AG04450 (cell line): ENCODE data around the gene ZNF433. TPM values are rescaled to one million over a fixed set of nuclear protein-coding genes. Genes with fewer than 3 reads are reported as not detected.

ENCODE experiments used
- CTCF ChIA-PET: fragments of 300-600, 350-600 bp; formaldehyde crosslinking; extraction: SDS; loops from one replicate; lab custom pipeline; 2022; ENCODE audit warnings: antibody characterized with exemption, inconsistent platforms; lab: Charles Lee
- POLR2A ChIA-PET: fragments of 350-600 bp; formaldehyde crosslinking; extraction: SDS; loops from one replicate; lab custom pipeline; 2021; ENCODE audit warnings: antibody characterized with exemption, inconsistent platforms; lab: Yijun Ruan, JAX
- DNase-seq: peaks from one replicate; pipeline ENCODE4 v3.0.0-alpha.2; 2011; ENCODE audit warnings: low read depth, low spot score
- H3K27ac ChIP-seq: one replicate; pipeline ENCODE4 v1.5.1; 2012; ENCODE audit warnings: low read depth, low read length, control low read depth
- H3K27me3 ChIP-seq: one replicate; pipeline ENCODE4 v1.6.0; 2012; ENCODE audit warnings: low read length; ENCODE audit not compliant: control insufficient read depth, insufficient read depth
- H3K4me3 ChIP-seq: 2 replicates; pipeline ENCODE4 v1.5.1; 2011; ENCODE audit warnings: mild to moderate bottlenecking, low read depth, low read length, control low read depth
- H3K9me3 ChIP-seq: 2 replicates; pipeline ENCODE4 v1.5.1; 2012; ENCODE audit warnings: low read length; ENCODE audit not compliant: control insufficient read depth, insufficient read depth
- polyA plus RNA-seq: library from polyadenylated mRNA; depleted of rRNA; stranded (reverse); fragments of >200 nt; gene quantifications from 2 replicates; pipeline ENCODE4 v1.2.3, GENCODE V29; 2011
- TF ChIP-seq, protein P1 (sequence below): IDR thresholded peaks from 2 replicates; pipeline ENCODE4 v1.5.1; 2011; ENCODE audit warnings: low read depth, low read length, control low read depth, inconsistent platforms

ZNF433 gene
- polyA plus RNA-seq, 1 experiment, result 5.6 TPM

- TF ChIP-seq, protein P1, sequence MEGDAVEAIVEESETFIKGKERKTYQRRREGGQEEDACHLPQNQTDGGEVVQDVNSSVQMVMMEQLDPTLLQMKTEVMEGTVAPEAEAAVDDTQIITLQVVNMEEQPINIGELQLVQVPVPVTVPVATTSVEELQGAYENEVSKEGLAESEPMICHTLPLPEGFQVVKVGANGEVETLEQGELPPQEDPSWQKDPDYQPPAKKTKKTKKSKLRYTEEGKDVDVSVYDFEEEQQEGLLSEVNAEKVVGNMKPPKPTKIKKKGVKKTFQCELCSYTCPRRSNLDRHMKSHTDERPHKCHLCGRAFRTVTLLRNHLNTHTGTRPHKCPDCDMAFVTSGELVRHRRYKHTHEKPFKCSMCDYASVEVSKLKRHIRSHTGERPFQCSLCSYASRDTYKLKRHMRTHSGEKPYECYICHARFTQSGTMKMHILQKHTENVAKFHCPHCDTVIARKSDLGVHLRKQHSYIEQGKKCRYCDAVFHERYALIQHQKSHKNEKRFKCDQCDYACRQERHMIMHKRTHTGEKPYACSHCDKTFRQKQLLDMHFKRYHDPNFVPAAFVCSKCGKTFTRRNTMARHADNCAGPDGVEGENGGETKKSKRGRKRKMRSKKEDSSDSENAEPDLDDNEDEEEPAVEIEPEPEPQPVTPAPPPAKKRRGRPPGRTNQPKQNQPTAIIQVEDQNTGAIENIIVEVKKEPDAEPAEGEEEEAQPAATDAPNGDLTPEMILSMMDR, result no peak
- CTCF ChIA-PET, result interaction anchor here (0.6 to 6.0 kb wide), 15 partner anchors 8 to 805 kb away, joined by 3 to 68 read pairs (median 4); partner anchors contain the start of genes ZNF491, ZNF700 and ZNF763
- POLR2A ChIA-PET, result interaction anchor here (0.7 to 1.9 kb wide), 4 partner anchors 25 to 192 kb away, joined by 3 to 11 read pairs (median 5); partner anchors contain the start of genes ZNF433 and ZNF700
These were observed 46.4 kb downstream of the ZNF433 start for GRCh38 chr19:11989112-11989456.

GRCh38 chr19:11987405-11988281 lies 47.8 kb downstream of the ZNF433 start:
- ChIA-PET POLR2A (interaction anchor here (0.5 to 1.9 kb wide), 7 partner anchors 23 to 514 kb away, joined by 3 to 11 read pairs (median 4); partner anchors contain the start of genes ZNF433, ZNF700 and ZNF763), CTCF (interaction anchor here (0.5 to 6.0 kb wide), 16 partner anchors 10 to 292 kb away, joined by 3 to 68 read pairs (median 4); partner anchors contain the start of genes ZNF20, ZNF491, ZNF700 and ZNF763)
- H3K4me3 ChIP-seq, result peak overlapping the region; percentile 85
- H3K27me3 ChIP-seq, result no peaks in the 10 kb centered on the region
- TF ChIP-seq, protein P1, result no peak
- DNase-seq, result peak; percentile 78
- H3K9me3 ChIP-seq, result peaks cover 26% of the 10 kb centered on the region
- peak overlapping the region; percentile 73 for H3K27ac ChIP-seq

More at GRCh38 chr19:11989112-11989456, 46.4 kb downstream of the ZNF433 start:
- peaks cover 15% of the 10 kb centered on the region; the same call in 1 of the 2 replicates for H3K9me3 ChIP-seq
- no peak overlapping the region for H3K27ac ChIP-seq
- H3K4me3 ChIP-seq, result no peak overlapping the region
- H3K27me3 ChIP-seq, result no peaks in the 10 kb centered on the region
- DNase-seq, result no peak

- H3K27ac ChIP-seq, result no peak overlapping the region
- POLR2A ChIA-PET, result interaction anchor here (0.5 to 0.7 kb wide), 2 partner anchors 48 to 62 kb away, joined by 3 to 7 read pairs; partner anchors contain the start of genes ZNF433 and ZNF700
- peaks cover 27% of the 10 kb centered on the region for H3K9me3 ChIP-seq
- no peaks in the 10 kb centered on the region for H3K27me3 ChIP-seq
- H3K4me3 ChIP-seq, result no peak overlapping the region
- CTCF ChIA-PET, result interaction anchor here (0.5 to 6.0 kb wide), 6 partner anchors 22 to 291 kb away, joined by 3 to 68 read pairs (median 5); partner anchors contain the start of genes ZNF20, ZNF491, ZNF700 and ZNF763
- no peak for DNase-seq
- TF ChIP-seq, protein P1, result no peak
These were observed 48.7 kb downstream of the ZNF433 start for GRCh38 chr19:11986754-11987153.

DNA sequence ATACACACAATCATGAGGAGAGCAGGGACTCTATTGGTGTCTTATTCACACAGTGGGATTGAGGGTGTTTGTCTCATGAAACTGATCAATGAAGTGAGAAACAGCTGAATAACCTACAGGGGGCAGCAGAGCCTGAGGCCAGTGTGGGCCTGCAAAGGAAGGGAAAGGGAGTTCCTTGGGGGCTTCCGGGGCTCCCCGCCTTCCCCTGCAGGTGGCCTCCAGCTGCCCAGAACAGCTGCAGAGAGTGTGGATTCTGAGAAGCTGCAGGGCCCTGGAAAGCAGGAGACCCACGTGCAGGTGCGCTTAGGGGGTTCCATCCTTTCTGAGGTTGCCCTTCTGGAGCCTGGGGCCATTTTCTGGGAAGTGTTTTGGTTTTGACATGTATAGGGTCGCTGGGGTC lies 50.5 kb downstream of the ZNF433 start:
- POLR2A ChIA-PET, result interaction anchor here (0.6 to 0.7 kb wide), 2 partner anchors 9 to 161 kb away, joined by 8 to 9 read pairs; no protein-coding TSS in a partner anchor
- Histone ChIP-seq H3K4me3 (no peak overlapping the region), H3K9me3 (peaks cover 41% of the 10 kb centered on the region), H3K27ac (no peak overlapping the region), H3K27me3 (no peaks in the 10 kb centered on the region)
- DNase-seq, result no peak
- TF ChIP-seq, protein P1, result 0 out of 2 replicates have a peak, but pooled peaks have one; percentile 19
- CTCF ChIA-PET, result interaction anchor here (0.7 to 2.2 kb wide), 3 partner anchors 8 to 61 kb away, joined by 3 to 12 read pairs (median 3); no protein-coding TSS in a partner anchor
